HepG2 (cell line): ENCODE measurements around the gene KCNE2. TPM values are rescaled to one million over a fixed set of nuclear protein-coding genes. Genes with fewer than 3 reads are reported as not detected.
"Not testable (repeated sequence)": the region's sequence is repeated elsewhere in the genome, so short reads cannot be mapped to it uniquely, and the experiment has no call there.

Source experiments
- ATAC-seq: fragments of 200-7000 bp; cut with Tn5 transposase; 3 replicates; pipeline ENCODE4 v1.9.1; 2020; ENCODE audit warnings: mild to moderate bottlenecking, moderate library complexity
- BruUV-seq: library from RNA; stranded (reverse); fragments of 400-500 nt; replicated peaks from 2 replicates; lab custom pipeline; 2021; lab: Mats Ljungman, UMichigan
- CTCF ChIA-PET: fragments of 300-600 bp; formaldehyde crosslinking; extraction: SDS; loops from one replicate; lab custom pipeline; 2021; ENCODE audit warnings: low total read pairs, inconsistent platforms, low intra/inter-chr PET ratio; lab: Yijun Ruan, JAX
- POLR2A ChIA-PET: fragments of 350-600 bp; sonication (Branson Sonifier 250); formaldehyde crosslinking; loops from one replicate; lab custom pipeline; 2020; ENCODE audit warnings: antibody characterized with exemption, inconsistent platforms; lab: Yijun Ruan, JAX
- DNase-seq: peaks from one replicate; pipeline ENCODE4 v3.0.0-alpha.2; 2015; ENCODE audit warnings: low spot score
- FAIRE-seq: peaks from 3 replicates; lab custom pipeline; 2011; peaks lifted over from hg19 to GRCh38; lab: Jason Lieb, UNC
- H2AFZ ChIP-seq: one replicate; pipeline ENCODE4 v1.6.1; 2011; ENCODE audit warnings: low read length, inconsistent platforms
- H3K27ac ChIP-seq: fragments of 300-600 bp; 3 replicates; pipeline ENCODE4 v1.8.0; 2011; ENCODE audit warnings: mixed run types, mild to moderate bottlenecking, mixed read lengths, low read length, inconsistent platforms; ENCODE audit not compliant: insufficient read depth; ENCODE audit errors: extremely low read length
- H3K27me3 ChIP-seq, 2 experiments: fragments of 200-600 bp in 1 of 2; 2 replicates in 1 of 2; 3 replicates in 1 of 2; pipeline versions ENCODE4 v1.6.0 to v1.8.0; 2011; ENCODE audit warnings: low read length in 2 of 2, mild to moderate bottlenecking in 2 of 2, moderate library complexity in 2 of 2, inconsistent platforms in 1 of 2; ENCODE audit not compliant: insufficient read depth in 2 of 2, control insufficient read depth in 1 of 2
- H3K36me3 ChIP-seq, 2 experiments: fragments of 200-600 bp in 1 of 2; replicated peaks in 1 of 2; 2 replicates in 1 of 2; 3 replicates in 1 of 2; pipeline versions ENCODE4 v1.5.1 to v1.8.0; 2011; ENCODE audit warnings: low read length in 2 of 2, inconsistent platforms in 1 of 2; ENCODE audit not compliant: insufficient read depth in 2 of 2, control insufficient read depth in 1 of 2
- H3K4me1 ChIP-seq: 2 replicates; pipeline ENCODE4 v1.5.1; 2012; ENCODE audit warnings: low read length, inconsistent platforms; ENCODE audit not compliant: insufficient read depth
- H3K4me2 ChIP-seq: 2 replicates; pipeline ENCODE4 v1.6.0; 2011; ENCODE audit warnings: low read depth, low read length, inconsistent platforms
- H3K4me3 ChIP-seq, 3 experiments: fragments of 200-600 bp in 1 of 3; sonication (generic), shearing (Covaris generic) in 1 of 3; replicated peaks in 1 of 3; 2 replicates each; pipeline ENCODE4 v1.5.1; 2011 to 2016; ENCODE audit warnings: low read length in 3 of 3, inconsistent platforms in 2 of 3, low read depth in 2 of 3, mild to moderate bottlenecking in 2 of 3, control low read depth in 1 of 3, mixed read lengths in 1 of 3; ENCODE audit not compliant: insufficient read depth in 1 of 3
- H3K79me2 ChIP-seq: one replicate; pipeline ENCODE4 v1.6.1; 2011; ENCODE audit warnings: low read length, inconsistent platforms; ENCODE audit not compliant: insufficient read depth
- H3K9ac ChIP-seq: 2 replicates; pipeline ENCODE4 v1.6.0; 2011; ENCODE audit warnings: mild to moderate bottlenecking, low read depth, low read length, inconsistent platforms; ENCODE audit not compliant: insufficient read depth
- H3K9me3 ChIP-seq: 2 replicates; pipeline ENCODE4 v1.5.1; 2012; ENCODE audit warnings: mild to moderate bottlenecking, low read length
- H4K20me1 ChIP-seq: 2 replicates; pipeline ENCODE4 v1.6.0; 2011; ENCODE audit warnings: inconsistent platforms, mild to moderate bottlenecking, low read length, moderate library complexity; ENCODE audit not compliant: insufficient read depth
- WGBS: methylation state at CpG from one replicate; pipeline ENCODE4 v1.1.6; 2017; ENCODE audit warnings: low lambda C conversion rate; 5-methylcytosine and 5-hydroxymethylcytosine counted together
- in situ Hi-C: cut with HindIII; loops from 2 replicates; pipeline ENCODE4 v1.10.0; 2017; ENCODE audit warnings: low pct_unique_long_range_greater_than_20kb; ENCODE audit not compliant: extremely low pct_ligation_motif_present
- intact Hi-C: fragments of 100-400 bp; cut with micrococcal nuclease; formaldehyde crosslinking; loops from one replicate; pipeline ENCODE4 v1.10.0; 2022; ENCODE audit not compliant: unreplicated experiment
- polyA plus RNA-seq, 8 experiments: library from polyadenylated mRNA; depleted of rRNA in 3 of 8; stranded (reverse) in 7 of 8; unstranded in 1 of 8; fragments of >200 nt; fragmentation: Illumina TruSeq in 4 of 8; extraction: Trizol in 4 of 8; gene quantifications; 2 replicates each; pipeline versions ENCODE4 v1.2.1 to v1.2.3, GENCODE V29; 2011 to 2016; ENCODE audit warnings: low read depth in 4 of 8, missing spikeins in 1 of 8, mixed read lengths in 1 of 8; ENCODE audit not compliant: insufficient read depth in 1 of 8
- total RNA-seq, 5 experiments: library from RNA; depleted of rRNA; stranded (reverse); fragments of >200 nt; fragmentation: Illumina TruSeq; extraction: Trizol; gene quantifications; 2 replicates each; pipeline ENCODE4 v1.2.3, GENCODE V29; 2016; ENCODE audit warnings: low read depth in 1 of 5

The KCNE2 gene
- total and polyA plus RNA-seq, 2 of the 13 experiments (the other 11 are each of a cell fraction or from before 2014, with no cell fraction given) = not detected

GRCh38 chr21:34406676-34407075 lies 42.9 kb downstream of the KCNE2 start:
- CTCF ChIA-PET, FAIRE-seq, DNase-seq, intact Hi-C loops, BruUV-seq, H4K20me1 ChIP-seq, in situ Hi-C loops, H3K36me3 ChIP-seq, H3K9me3 ChIP-seq, H3K79me2 ChIP-seq, H3K4me3 ChIP-seq, H3K27me3 ChIP-seq, ATAC-seq, H2AFZ ChIP-seq, H3K4me1 ChIP-seq, H3K27ac ChIP-seq, H3K4me2 ChIP-seq, POLR2A ChIA-PET, H3K9ac ChIP-seq: not testable (repeated sequence)
- no CpG with 5 or more reads among the region's 2 CpGs for WGBS

- H2AFZ ChIP-seq, H3K4me1 ChIP-seq, BruUV-seq, H3K36me3 ChIP-seq, DNase-seq, H3K79me2 ChIP-seq, FAIRE-seq, ATAC-seq, H3K9me3 ChIP-seq, POLR2A ChIA-PET, H3K9ac ChIP-seq, H3K4me3 ChIP-seq, H3K27ac ChIP-seq, H3K4me2 ChIP-seq, intact Hi-C loops, H4K20me1 ChIP-seq, CTCF ChIA-PET, in situ Hi-C loops, H3K27me3 ChIP-seq: not testable (repeated sequence)
- no CpG with 5 or more reads among the region's 9 CpGs for WGBS
Measured at GRCh38 chr21:34407294-34407693, 43.5 kb downstream of the KCNE2 start.

GRCh38 chr21:34417448-34418077 lies 53.8 kb downstream of the KCNE2 start:
- BruUV-seq, H3K4me2 ChIP-seq, H3K9me3 ChIP-seq, H4K20me1 ChIP-seq, H3K4me1 ChIP-seq, H3K4me3 ChIP-seq, FAIRE-seq, H3K79me2 ChIP-seq, H2AFZ ChIP-seq, H3K36me3 ChIP-seq, H3K27ac ChIP-seq, in situ Hi-C loops, H3K27me3 ChIP-seq, ATAC-seq, POLR2A ChIA-PET, intact Hi-C loops, DNase-seq, CTCF ChIA-PET, H3K9ac ChIP-seq: not testable (repeated sequence)
- no CpG with 5 or more reads among the region's 5 CpGs for WGBS

Other genes with a start within 250 kb of the KCNE2 start
- 6.4 and 33.6 TPM in 2 replicates for gene SMIM11, start 11.5 kb downstream of the KCNE2 start, total RNA-seq (2016; rRNA removed; fragmentation: Illumina TruSeq; extraction: Trizol)
- gene SMIM11, start 11.5 kb downstream of the KCNE2 start, polyA plus RNA-seq (2011; rRNA removed) = 6.8 and 18.9 TPM in 2 replicates
- not detected in 2 replicates for gene SMIM34, start 59.9 kb downstream of the KCNE2 start, total RNA-seq (2016; rRNA removed; fragmentation: Illumina TruSeq; extraction: Trizol)
- not detected in 2 replicates for gene SMIM34, start 59.9 kb downstream of the KCNE2 start, polyA plus RNA-seq (2011; rRNA removed)
- 0.35 TPM in 1 of 2 replicates, not detected in the other for gene KCNE1, start 148.2 kb downstream of the KCNE2 start, total RNA-seq (2016; rRNA removed; fragmentation: Illumina TruSeq; extraction: Trizol)
- gene KCNE1, start 148.2 kb downstream of the KCNE2 start, polyA plus RNA-seq (2011; rRNA removed) = not detected in 2 replicates